Astrocyte (in vitro differentiated cells and primary cell): Measurements from ENCODE around the gene USP20. TPM values are rescaled to one million over a fixed set of nuclear protein-coding genes. Genes with fewer than 3 reads are reported as not detected.

ENCODE experiments used
- DNase-seq: peaks from one replicate; pipeline ENCODE4 v3.0.0-alpha.2; 2010; ENCODE audit warnings: low read depth
- FAIRE-seq: peaks from 2 replicates; lab custom pipeline; 2011; peaks lifted over from hg19 to GRCh38; lab: Jason Lieb, UNC
- H2AFZ ChIP-seq: 2 replicates; pipeline ENCODE4 v1.6.0; 2012; ENCODE audit warnings: low read depth, low read length, inconsistent platforms
- H3K27ac ChIP-seq: 2 replicates; pipeline ENCODE4 v1.5.1; 2011; ENCODE audit warnings: low read depth, low read length, inconsistent platforms
- H3K27me3 ChIP-seq: 2 replicates; pipeline ENCODE4 v1.6.0; 2011; ENCODE audit warnings: low read length, inconsistent platforms; ENCODE audit not compliant: insufficient read depth
- H3K36me3 ChIP-seq: 2 replicates; pipeline ENCODE4 v1.5.1; 2011; ENCODE audit warnings: low read length, inconsistent platforms; ENCODE audit not compliant: insufficient read depth
- H3K4me1 ChIP-seq: 2 replicates; pipeline ENCODE4 v1.5.1; 2011; ENCODE audit warnings: low read length, inconsistent platforms; ENCODE audit not compliant: insufficient read depth
- H3K4me2 ChIP-seq: 2 replicates; pipeline ENCODE4 v1.6.0; 2012; ENCODE audit warnings: low read length, inconsistent platforms
- H3K4me3 ChIP-seq: 2 replicates; pipeline ENCODE4 v1.5.1; 2011; ENCODE audit warnings: low read depth, mild to moderate bottlenecking, low read length, inconsistent platforms; ENCODE audit not compliant: insufficient read depth
- H3K79me2 ChIP-seq: 2 replicates; pipeline ENCODE4 v1.6.0; 2012; ENCODE audit warnings: mild to moderate bottlenecking, low read length, inconsistent platforms; ENCODE audit not compliant: insufficient read depth
- H3K9ac ChIP-seq: 2 replicates; pipeline ENCODE4 v1.6.0; 2012; ENCODE audit warnings: mild to moderate bottlenecking, low read length, inconsistent platforms
- H3K9me3 ChIP-seq: 2 replicates; pipeline ENCODE4 v1.5.1; 2012; ENCODE audit warnings: low read depth, mild to moderate bottlenecking, low read length, inconsistent platforms; ENCODE audit not compliant: insufficient read depth
- H4K20me1 ChIP-seq: 2 replicates; pipeline ENCODE4 v1.6.0; 2012; ENCODE audit warnings: low read length, inconsistent platforms; ENCODE audit not compliant: insufficient read depth
- H3K27ac Mint-ChIP-seq: one replicate; pipeline ENCODE4 v1.8.0; 2021; ENCODE audit warnings: mild to moderate bottlenecking, mixed read lengths; ENCODE audit not compliant: unreplicated experiment
- H3K27me3 Mint-ChIP-seq: one replicate; pipeline ENCODE4 v1.8.0; 2021; ENCODE audit warnings: low read depth, mixed read lengths; ENCODE audit not compliant: unreplicated experiment
- H3K36me3 Mint-ChIP-seq: one replicate; pipeline ENCODE4 v1.8.0; 2021; ENCODE audit warnings: low read depth, mixed read lengths; ENCODE audit not compliant: unreplicated experiment
- H3K4me1 Mint-ChIP-seq: one replicate; pipeline ENCODE4 v1.8.0; 2021; ENCODE audit warnings: low read depth, mixed read lengths; ENCODE audit not compliant: unreplicated experiment
- H3K4me3 Mint-ChIP-seq: one replicate; pipeline ENCODE4 v1.8.0; 2021; ENCODE audit warnings: mild to moderate bottlenecking, moderate library complexity, mixed read lengths; ENCODE audit not compliant: unreplicated experiment
- H3K9me3 Mint-ChIP-seq: one replicate; pipeline ENCODE4 v1.8.0; 2021; ENCODE audit warnings: mild to moderate bottlenecking, mixed read lengths; ENCODE audit not compliant: unreplicated experiment
- CTCF ChIP-seq: IDR thresholded peaks from 2 replicates; pipeline ENCODE4 v1.5.1; 2011; ENCODE audit warnings: low read depth, mild to moderate bottlenecking, inconsistent platforms, low read length, moderate library complexity; ENCODE audit not compliant: insufficient read depth
- EZH2 ChIP-seq: IDR thresholded peaks from 2 replicates; pipeline ENCODE4 v1.6.1; 2012; ENCODE audit warnings: mild to moderate bottlenecking, low read length, inconsistent platforms; ENCODE audit not compliant: insufficient read depth
- total RNA-seq: library from RNA; stranded (reverse); gene quantifications from 2 replicates; pipeline ENCODE4 v1.2.1, GENCODE V29; 2021

Gene USP20
- total RNA-seq, 1 donor from 2014 or later, result 24.1 TPM

GRCh38 chr9:129853614-129854013, 18.4 kb downstream of the USP20 start:
- no peak overlapping the region for H3K4me3 Mint-ChIP-seq
- no peaks in the 10 kb centered on the region for H3K4me1 Mint-ChIP-seq
- FAIRE-seq, result no peak

GRCh38 chr9:129854588-129855110, 19.4 kb downstream of the USP20 start:
- H3K27me3 Mint-ChIP-seq, result no peaks in the 10 kb centered on the region

More at GRCh38 chr9:129853614-129854013, 18.4 kb downstream of the USP20 start:
- Histone ChIP-seq H3K79me2 (no peaks in the 10 kb centered on the region), H4K20me1 (peaks cover 27% of the 10 kb centered on the region), H3K36me3 (peaks cover 19% of the 10 kb centered on the region), H3K27me3 (no peaks in the 10 kb centered on the region), H3K4me1 (peaks cover 7% of the 10 kb centered on the region), H3K27ac (no peak overlapping the region), H3K9me3 (no peaks in the 10 kb centered on the region), H3K9ac (no peak overlapping the region), H3K4me2 (no peak overlapping the region), H3K4me3 (no peak overlapping the region), H2AFZ (no peak overlapping the region)
- no peaks in the 10 kb centered on the region for H3K27me3 Mint-ChIP-seq
- DNase-seq, result no peak
- no peaks in the 10 kb centered on the region for H3K9me3 Mint-ChIP-seq
- TF ChIP-seq EZH2 (no peak), CTCF (no peak)
- H3K27ac Mint-ChIP-seq, result no peak overlapping the region
- peaks cover 36% of the 10 kb centered on the region for H3K36me3 Mint-ChIP-seq

More at GRCh38 chr9:129854588-129855110, 19.4 kb downstream of the USP20 start:
- no peak overlapping the region for H3K4me3 Mint-ChIP-seq
- no peaks in the 10 kb centered on the region for H3K27me3 ChIP-seq
- no peaks in the 10 kb centered on the region for H3K79me2 ChIP-seq
- DNase-seq (no peak), FAIRE-seq (no peak)
- no peak overlapping the region for H3K4me3 ChIP-seq
- H3K36me3 ChIP-seq, result peaks cover 21% of the 10 kb centered on the region
- H3K9me3 Mint-ChIP-seq, result no peaks in the 10 kb centered on the region
- no peaks in the 10 kb centered on the region for H3K4me1 Mint-ChIP-seq
- H4K20me1 ChIP-seq, result peaks cover 17% of the 10 kb centered on the region
- H3K9me3 ChIP-seq, result no peaks in the 10 kb centered on the region
- no peak overlapping the region for H3K9ac ChIP-seq
- peaks cover 38% of the 10 kb centered on the region for H3K36me3 Mint-ChIP-seq
- H2AFZ ChIP-seq, result no peak overlapping the region
- no peak overlapping the region for H3K27ac Mint-ChIP-seq
- TF ChIP-seq EZH2, result no peak
- no peak for TF ChIP-seq CTCF
- H3K27ac ChIP-seq, result no peak overlapping the region
- no peak overlapping the region for H3K4me2 ChIP-seq
- H3K4me1 ChIP-seq, result peaks cover 6% of the 10 kb centered on the region
